ENCODE data around the gene IGSF23.
"Not testable (repeated sequence)": the region's sequence is repeated elsewhere in the genome, so short reads cannot be mapped to it uniquely, and the experiment has no call there.

The IGSF23 gene

DNA sequence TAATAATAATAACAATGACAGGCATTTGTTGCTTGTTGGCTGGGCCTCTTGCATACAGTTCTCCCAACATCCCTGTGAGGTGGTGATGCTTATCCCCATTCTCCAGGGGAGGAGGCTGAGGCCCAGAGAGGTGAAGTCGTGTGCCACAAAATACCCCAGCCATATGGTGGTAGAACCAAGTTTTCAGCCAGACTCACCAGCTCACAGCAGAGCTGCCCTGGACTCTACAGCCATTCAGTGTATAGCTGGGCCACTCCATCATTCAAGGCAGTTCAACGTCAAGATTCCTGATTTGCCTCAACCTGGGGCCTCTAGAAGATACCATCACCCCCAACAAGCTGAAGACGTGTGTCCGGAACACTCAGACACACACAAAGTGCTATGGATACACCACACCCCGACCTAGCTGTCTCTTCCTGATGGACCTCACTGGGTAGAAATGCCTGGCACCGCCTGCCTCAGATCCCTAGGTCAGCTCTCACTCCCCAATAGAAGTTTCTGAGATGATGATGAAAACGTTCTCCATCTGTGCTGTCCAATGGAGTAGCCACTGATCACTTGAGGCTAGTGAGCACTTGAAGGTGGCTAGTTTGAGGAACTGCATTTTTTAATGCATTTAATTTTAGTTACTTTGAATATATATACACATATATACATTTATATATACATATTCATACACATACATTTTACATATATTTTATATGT, 53.6 kb downstream of the IGSF23 start:
- no peak for DNase-seq (ENCODE audit: low read depth)

DNA sequence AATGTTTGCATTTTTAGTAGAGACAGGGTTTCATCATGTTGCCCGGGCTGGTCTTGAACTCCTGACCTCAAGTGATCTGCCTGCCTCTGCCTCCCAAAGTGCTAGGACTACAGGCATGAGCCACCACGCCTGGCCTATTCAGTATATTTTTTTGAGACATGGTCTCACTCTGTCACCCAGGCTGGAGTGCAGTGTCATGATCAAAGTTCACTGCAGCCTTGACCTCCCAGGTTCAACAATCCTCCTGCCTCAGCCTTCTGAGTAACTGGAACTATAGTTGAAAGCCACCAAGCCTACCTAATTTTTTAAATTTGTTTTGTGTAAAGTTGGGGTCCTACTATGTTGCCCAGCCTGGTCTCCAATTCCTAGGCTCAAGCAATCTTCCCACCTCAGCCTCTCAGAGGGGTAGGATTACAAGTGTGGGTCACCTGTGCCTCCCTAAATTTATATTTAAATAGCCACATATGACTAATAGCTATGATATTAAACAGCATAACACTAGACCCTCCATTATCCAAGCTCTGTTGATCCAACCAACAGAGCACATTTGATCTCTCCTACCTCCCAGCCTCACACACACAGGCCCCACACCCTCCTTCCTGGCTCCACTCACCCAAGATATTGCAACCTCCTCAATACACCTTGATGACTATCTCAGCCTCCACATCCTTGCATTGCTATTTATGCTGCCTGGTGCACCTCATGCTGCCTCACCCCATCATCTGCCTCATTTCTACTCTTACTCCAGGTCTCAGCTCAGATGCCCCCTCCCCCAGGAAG, 55.8 kb downstream of the IGSF23 start:
- DNase-seq (ENCODE audit: low read depth): no peak

DNA sequence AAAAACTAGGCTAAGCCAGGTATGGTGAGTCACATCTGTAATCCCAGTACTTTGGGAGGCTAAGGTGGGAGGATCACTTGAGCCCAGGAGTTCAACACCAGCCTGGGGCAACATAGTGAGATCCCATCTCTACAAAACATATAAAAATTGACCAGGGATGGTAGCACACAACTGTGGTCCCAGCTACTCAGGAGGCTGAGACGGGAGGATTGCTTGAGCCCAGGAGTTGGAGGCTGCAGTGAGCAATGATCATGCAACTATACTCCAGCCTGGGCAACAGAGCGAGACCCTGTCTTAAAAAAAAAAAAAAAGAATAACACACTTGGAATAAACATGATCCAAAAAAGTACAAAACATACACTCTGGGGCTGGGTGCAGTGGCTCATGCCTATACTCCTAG, 56.7 kb downstream of the IGSF23 start:
- not testable (repeated sequence) for DNase-seq (ENCODE audit: low read depth)

DNA sequence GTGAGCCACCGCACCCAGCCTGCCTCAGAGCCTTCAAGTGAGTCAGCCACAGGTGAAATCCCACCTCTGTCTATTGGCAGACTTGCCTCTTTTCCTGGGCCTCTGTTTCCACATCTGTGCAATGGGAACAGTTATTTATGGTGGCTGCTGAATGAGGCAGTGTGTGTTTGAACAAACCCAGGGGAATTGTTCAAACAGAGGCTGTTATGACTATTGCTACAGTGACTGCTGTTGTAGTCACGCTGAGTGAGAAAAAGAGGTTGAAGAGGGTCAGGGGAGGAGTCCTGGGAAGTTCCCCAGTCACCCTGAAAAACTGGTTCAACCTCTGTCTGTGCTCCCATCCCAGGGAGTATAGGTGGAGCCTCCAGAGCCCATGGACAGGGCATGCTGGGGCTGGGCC, 58.0 kb downstream of the IGSF23 start, which contains the start of gene CEACAM19:
CEACAM19 (plus strand) TSS at position 83 of the 400 bp plus-strand sequence. CDS start 450 bp downstream, outside the sequence.
- no peak for DNase-seq (ENCODE audit: low read depth)

DNA sequence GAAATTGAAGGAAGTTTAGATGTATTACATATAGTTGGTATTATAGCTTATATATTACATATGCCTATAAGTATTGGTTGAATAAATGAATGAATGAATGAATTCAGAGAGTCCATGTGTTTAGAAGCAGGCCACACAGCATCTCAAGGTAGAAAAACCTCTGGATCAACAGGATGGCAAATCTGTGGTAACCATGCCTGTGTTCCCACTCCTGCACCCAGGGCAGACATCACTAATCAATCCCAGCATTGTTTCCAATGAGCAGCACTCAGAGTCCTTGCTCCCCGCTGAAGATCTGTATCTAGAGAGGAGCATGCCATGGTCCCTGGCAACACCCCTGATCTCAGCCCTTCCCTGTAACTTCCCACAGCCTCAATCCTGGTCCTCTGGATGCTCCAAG, 58.9 kb downstream of the IGSF23 start:
- no peak for DNase-seq (ENCODE audit: low read depth)

DNA sequence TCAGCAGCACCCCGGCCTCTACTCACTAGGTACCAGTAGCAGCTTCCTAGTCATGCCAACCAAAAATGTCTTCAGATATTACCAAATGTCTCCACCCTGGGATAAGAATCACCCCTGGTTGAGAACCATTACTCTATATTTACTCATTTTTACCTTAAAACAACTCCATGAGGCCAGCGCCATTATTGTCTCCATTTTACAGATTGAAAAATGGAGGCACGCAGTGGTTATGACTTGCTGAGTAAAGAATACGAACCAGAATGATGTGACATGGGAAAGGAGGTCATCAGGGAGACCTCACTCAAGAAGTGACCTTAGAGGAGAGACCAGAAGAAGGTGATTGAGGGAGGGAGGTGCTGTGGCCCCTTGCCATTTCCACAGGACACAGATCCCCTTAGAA, 60.1 kb downstream of the IGSF23 start:
- no peak for DNase-seq (ENCODE audit: low read depth)

DNA sequence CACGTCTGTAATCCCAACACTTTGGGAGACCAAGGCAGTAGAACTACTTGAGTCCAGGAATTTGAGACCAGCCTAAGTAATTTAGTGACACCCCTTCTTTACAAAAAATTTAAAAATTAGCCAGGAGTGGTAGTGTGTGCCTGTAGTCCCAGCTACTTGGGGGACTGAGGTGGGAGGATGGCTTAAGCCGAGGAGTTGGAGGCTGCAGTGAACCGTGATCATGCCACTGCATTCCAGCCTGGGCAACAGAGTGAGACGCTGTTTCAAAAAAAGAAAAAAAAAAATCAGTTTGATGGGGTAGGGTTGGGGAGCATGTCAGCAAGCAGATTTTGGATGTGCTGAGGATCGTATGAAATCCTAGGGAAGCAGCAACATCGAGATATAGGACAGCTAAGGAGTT, 62.2 kb downstream of the IGSF23 start:
- DNase-seq (ENCODE audit: low read depth): no peak

DNA sequence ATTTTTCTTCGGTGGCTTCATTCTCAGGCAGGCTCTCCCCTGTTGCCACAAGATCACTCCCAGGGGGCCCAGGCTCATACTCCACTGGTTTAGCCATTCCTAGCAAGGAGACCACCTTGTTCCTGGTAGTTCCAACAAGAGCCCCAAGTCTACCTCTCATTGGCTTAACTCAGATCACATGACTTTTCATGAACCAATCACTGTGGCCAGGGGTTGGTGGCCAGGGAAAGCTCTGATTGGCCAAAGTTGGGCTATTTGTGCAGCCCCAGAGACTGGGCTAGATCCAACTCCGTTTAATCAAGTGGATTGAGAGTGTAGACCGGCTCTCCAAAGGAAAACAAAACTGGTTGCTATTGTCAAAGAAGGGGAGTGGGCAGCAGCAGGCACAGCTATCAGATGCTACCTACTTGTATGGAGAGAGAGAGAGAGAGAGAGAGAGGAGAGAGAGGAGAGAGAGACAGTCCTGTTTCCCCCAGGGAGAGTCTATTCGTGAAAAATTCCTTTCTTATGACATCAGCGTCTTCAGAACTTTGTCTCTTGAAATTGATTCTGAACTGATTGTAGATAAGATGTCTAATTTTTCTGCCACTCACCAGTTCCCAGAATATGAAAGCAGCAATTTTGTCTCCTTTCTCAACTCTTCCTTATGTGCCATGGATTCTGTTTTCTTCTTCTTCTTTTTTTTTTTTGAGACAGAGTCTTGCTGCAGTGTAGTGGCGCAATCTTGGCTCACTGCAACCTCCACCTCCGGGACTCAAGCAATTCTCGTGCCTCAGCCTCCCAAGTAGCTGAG, 63.9 kb downstream of the IGSF23 start:
- no peak for DNase-seq (ENCODE audit: low read depth)

DNA sequence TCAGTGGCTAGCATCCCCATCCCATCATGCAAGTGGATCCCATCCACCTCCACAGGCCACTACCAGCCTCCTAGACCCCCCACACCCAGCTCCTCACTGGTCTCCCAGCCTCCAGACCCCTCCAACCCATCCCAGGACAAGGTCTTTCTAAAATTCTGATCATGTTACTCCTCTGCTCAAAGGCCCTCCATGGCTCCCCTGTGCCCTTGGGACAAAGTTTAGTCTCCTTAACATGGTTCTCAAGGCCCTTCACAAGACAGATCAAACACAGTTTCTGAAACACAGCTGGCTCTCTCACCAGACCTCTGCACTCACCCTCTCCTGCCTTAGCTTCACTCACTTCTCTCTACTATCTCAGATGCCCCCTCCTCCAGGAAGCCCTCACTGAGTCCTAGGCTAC, 67.2 kb downstream of the IGSF23 start:
- DNase-seq (ENCODE audit: low read depth): no peak

DNA sequence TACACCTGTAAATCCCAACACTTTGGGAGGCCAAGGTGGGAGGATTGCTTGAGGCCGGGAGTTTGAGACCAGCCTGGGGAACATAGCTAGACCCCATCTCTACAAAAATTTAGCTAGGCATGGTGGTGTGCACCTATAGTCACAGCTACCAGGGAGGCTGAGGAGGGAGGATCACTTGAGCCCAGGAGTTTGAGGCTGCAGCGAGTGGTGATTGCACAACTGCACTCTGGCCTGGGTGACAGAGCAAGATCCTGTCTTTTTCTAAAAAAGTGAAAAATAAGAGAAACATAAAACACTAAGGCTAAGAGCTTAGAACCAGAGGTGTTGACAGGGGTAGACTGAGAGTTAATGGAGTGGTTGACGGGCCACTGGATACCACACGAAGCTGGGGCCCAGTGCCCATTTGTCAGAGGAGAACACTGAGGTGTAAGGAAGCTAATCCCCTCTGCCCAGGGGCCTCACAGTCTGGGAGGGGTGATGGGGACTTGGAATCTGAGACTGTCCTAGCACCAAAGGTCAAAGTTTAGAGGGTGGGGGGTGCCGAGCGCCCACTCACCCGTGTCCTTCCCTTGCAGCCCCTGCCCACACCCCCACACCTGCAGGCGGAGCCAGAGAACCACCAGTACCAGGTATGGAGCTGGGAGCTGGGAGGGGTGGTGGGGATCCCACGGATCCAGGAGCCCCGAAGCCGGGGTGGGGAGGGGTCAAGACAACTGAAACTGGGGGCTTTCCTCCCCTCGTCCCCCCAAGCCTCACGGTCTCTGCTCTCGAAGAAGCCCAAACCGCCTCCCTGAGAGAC, 68.8 kb downstream of the IGSF23 start:
- DNase-seq (ENCODE audit: low read depth): no peak

DNA sequence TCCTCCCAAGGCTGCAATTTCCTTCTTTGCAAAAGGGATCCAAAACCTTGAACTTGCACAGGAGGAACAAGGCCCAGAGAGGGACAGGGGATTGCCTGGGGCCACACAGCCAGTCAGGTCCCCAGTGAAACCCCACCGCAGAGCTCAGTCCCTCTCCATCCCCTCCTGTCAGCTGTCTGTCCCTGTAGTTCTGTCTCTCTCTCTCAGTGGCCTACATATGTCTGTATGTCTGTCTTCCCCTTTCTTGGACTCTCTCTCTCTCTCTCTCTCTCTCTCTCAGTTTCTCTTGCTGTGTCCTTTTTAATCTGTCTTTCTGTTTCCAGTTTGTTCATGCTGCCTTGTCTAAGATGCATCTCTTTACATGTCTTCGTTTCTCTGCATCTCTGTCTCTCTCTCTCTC, 69.4 kb downstream of the IGSF23 start:
- no peak for DNase-seq (ENCODE audit: low read depth)

DNA sequence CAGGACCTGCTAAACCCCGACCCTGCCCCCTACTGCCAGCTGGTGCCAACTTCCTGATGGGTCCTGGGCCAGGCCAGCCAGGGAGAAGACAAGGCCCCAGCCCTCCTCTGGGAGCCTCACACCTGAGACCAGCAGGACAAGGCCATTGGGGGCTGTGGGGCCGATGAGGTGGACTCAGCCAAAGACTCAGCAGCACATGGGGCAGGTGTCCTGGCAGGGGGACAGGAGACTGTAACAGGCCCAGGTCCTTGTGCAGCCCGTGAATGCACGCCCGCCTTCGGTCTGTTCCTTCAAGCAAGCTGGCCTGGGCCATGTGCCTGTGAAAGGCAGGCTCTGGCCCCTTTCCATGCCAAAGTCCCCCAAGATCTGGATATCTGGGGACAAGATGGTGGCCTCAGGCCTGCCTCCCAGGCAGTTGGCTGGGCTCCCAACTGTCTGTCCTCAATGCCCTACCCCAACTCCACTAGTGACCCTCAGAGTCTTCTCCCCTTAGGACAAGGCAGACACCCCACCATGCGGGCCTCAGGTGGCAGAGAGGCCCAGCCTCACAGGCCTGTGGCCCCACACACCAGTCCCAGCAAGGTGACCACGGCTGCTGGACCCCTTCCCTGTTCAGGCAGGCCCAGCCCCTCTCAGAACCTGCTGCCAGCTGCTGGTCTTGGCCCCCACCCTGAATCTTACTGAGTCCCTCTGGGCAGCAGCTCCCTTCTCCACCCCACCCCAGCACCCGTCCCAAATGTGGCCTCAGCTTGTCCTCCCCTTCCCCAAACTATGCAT, 70.3 kb downstream of the IGSF23 start:
- DNase-seq (ENCODE audit: low read depth): no peak

DNA sequence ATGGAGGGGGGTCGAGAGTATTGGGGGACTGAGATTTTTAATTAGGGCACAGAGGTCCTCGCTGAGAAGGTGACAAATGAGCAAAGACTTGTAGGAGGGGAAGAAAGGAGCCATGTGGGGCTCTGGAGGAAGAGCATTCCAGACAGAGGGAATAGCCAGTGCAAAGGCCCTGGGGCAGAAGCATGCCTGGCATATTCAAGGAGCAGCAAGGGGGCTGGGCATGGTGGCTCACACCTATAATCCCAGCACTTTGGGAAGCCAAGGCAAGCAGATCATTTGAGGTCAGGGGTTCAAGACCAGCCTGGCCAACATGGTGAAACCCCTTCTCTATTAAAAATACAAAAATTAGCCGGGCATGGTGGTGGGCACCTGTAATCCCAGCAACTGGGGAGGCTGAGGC, 71.0 kb downstream of the IGSF23 start:
- not testable (repeated sequence) for DNase-seq (ENCODE audit: low read depth)

DNA sequence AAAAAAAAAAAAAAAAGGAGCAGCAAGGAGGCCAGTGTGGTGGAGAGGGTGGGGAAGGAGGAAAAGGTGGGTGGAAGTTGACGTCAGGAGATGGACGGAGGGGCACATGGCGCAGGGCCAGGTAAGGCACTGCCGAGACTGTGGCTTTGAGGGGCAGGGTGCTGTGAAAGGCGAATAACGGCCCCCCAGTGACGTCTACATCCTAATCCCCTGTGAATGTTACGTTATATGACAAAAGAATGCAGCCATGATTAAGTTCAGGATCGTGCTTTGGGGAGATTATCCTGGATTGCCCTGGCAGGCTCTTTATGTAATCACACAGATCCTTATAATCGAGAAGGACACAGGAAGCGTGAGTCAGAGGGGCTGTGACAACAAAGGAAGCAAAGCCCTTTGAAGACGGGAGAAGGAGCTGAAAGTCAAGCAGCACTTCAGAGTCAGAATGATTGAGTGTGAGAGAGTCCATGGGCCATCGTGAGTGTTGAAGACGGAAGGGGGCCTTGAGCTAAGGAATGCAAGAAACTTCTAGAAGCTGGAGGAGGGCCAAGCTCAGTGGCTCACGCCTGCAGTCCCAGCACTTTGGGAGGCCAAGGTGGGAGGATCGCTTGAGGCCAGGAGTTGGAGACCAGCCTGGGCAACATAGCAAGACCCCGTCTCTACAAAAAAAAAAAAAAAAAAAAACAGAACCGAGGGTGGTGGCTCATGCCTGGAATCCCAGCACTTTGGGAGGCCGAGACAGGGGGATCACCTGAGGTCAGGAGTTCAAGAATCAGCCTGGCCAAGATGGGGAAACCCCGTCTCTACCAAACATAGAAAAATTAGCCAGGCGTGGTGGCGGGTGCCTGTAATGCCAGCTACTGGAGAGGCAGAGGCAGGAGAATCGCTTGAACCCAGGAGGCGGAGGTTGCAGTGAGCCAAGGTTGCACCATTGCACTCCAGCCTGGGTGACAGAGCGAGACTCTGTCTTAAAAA, 71.8 kb downstream of the IGSF23 start:
- DNase-seq (ENCODE audit: low read depth): no peak

DNA sequence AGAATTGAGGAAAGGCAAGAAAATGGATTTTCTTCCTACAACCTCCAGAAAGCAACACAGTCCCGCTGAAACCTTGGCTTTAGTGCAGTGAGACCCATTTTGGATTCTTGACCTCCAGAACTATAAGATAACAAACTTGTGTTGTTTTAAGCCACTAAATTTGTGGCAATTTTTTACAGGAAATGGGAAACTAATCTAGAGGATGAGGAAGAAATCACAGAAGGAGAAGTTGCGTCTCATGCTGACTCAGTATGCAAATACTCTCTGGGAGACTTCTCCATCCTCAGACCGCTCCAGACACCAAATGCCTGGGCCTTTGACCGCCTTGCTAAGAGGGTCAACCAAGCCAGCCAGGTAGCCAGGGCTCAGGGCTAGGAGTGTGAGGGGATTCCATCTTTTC, 72.5 kb downstream of the IGSF23 start:
- DNase-seq (ENCODE audit: low read depth): no peak

All from activated gamma-delta T cell treated with anti-CD3 and anti-CD28 coated beads, Interleukin-2, amount 50 U/mL, for 16 hours (primary cell).